Measurements from ENCODE around the gene APOBEC3B.
"Not testable (repeated sequence)": the region's sequence is repeated elsewhere in the genome, so short reads cannot be mapped to it uniquely, and the experiment has no call there.

Gene APOBEC3B

DNA sequence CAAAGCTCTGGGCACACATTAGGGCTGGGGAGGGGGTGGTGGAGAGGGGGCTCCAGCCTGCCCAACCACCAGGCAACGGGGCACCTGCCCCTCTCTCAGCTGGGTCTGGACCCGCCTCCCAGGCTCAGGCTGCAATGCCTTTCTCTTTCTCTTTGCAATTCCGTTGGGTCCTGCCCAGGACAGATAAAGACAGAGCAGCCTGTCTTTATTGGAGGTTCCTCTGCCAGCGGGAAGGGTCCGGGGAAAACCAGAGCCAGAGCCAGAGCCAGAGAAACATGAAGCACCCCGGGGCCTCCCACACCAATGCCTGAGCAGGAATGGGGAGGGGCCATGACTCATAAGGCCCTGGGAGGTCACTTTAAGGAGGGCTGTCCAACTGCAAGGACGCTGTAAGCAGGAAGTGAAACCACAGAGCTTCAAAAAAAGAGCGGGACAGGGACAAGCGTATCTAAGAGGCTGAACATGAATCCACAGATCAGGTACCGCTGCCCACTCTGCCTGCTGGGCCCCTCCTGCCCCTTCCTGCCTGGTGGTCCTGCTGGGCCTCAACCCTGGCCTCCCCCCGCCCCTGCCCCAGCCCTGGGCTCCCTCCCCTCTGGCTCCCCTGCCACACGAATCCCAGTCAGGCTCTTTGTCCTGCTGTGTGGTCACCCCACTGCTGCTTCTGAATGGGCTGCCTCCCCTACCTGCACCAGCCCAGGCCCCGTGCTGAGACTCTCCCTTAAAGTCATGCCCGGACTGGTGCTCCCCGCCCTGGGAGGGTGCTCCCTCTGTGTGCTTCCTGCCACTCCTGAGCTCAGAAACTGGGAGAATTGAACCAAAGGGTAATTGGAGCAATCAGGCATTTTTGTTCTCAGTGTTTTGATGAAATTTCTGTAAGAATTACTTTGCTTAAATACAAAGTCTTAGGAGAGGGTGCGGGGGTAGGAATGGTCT is at the start of gene APOBEC3B:
Gene APOBEC3B (plus strand): TSS at position 356 of the 936 bp plus-strand sequence. CDS start 107 bp downstream, at position 463.
- DNase-seq = peak; percentile 36 to 67

GRCh38 chr22:38935023-38935422 is 47.1 kb upstream of the APOBEC3B start:
- no peak for DNase-seq

GRCh38 chr22:38935616-38936015 is 46.5 kb upstream of the APOBEC3B start:
- no peak for DNase-seq

DNA sequence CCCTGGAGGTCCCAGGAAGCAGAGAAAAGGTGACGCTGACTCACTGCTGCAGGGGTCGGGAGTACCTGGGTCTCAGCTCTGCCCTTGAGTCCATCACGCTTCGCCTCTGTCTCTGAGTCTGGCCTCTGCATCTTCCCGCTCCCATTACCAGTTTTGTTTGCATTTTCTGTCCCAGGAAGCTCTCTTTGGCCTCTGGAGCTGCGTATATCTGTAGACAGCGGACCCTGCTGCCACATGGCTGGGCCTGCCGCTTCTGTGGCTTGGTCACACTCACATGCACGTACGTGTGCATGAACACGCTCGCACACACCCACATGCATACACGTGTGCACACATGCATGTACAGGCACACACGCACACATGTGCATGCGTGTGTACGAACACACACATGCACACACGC is 45.6 kb upstream of the APOBEC3B start:
- no peak for DNase-seq

GRCh38 chr22:38937036-38937435 is 45.1 kb upstream of the APOBEC3B start:
- DNase-seq = no peak

DNA sequence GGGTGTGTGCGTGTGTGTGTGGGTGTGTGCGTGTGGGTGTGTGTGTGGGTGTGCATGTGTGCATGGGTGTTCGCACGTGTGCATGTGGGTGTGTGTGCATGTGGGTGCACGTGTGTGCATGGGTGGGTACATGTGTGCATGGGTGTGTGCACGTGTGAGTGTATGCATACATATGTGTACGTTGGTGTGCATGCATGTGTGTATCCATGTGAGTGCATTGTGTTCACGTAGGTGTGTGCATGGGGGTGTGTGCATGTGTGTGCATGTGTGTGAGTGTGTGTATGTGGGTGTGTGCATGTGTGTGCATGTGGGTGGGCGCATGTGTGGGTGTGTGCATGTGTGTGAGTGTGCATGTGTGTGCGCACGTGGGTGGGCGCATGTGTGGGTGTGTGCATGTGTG is 44.6 kb upstream of the APOBEC3B start:
- DNase-seq = no peak

DNA sequence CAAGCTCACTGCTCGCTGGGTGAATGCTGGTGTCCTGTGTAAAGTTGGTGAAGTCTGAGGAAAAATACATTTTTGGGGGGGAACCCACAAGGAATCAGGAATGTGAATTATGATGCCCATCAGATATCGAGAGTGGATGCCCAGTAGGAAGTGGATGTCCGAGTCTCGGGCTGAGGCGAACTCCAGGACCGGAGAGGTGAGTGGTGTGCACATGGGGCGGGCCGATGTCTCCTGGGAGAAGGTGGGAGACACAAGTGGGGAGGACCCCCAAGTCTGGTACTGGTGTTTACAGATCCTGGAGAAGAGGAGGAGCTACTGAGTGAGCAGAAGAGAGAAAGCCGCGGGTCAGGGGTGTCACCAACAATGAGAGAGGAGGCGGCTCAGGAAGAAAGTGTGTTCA is 43.9 kb upstream of the APOBEC3B start:
- no peak for DNase-seq

- DNase-seq = no peak
These were observed 43.2 kb upstream of the APOBEC3B start for GRCh38 chr22:38938925-38939324.

- no peak for DNase-seq
These were observed 41.2 kb upstream of the APOBEC3B start for GRCh38 chr22:38940811-38941384.

GRCh38 chr22:38941488-38941987 is 40.6 kb upstream of the APOBEC3B start:
- peak; percentile 59 to 85 for DNase-seq

DNA sequence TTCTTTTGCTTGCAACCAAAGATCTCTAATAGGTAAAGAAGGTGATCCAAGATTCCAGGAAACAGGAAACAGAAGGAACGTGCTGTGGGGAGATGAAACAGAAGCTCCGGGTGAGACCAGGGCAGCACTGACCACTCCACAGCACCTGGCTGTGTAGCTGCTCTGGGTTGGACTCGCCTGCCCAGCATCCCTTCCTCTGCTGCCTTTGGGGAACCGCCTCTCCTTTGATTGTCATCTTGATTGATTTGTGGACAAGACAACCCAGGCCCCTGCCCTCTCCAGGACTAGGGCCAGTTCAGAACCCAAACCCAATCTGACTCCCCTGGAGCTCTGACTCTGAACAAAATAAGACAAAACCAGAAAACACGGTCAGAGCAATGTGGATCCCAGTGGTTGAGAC is 39.4 kb upstream of the APOBEC3B start:
- DNase-seq = no peak

DNA sequence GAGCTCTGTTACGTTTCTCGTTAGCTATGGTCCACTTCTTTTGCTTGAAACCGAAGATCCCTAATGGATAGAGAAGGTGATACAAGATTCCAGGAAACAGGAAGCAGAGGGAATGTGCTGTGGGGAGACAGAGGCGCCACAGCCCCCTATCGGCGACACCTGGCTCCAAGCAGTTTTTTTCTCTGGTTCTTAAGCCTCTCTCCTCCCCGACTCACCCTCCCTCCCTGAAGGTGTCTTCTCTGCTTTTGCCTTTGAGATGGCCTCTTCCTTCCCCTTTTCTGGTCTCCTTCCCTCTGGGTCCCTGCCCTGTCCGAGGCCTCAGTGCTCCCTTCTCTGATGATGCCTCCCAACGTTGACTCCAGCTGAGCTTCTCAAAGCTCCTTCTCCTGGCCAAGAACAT is 38.9 kb upstream of the APOBEC3B start:
- DNase-seq = no peak

DNA sequence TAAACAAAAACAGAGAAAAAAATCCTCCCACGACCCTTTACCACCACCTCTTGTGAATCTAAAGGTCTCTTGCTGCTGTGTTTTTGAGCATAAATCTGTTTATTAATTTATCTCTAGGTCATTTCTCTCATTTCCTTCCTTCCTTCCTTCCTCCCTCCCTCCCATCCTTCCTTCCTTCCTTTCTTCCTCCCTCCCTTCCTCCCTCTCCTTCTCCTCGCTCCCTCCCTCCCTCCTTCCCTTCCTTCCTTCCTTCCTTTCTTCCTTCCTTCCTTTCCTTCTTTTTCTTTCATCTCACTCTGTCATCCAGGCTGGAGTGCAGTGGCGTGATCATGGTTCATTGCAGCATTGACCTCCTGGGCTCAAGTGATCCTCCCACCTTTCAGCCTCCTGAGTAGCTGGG is 38.3 kb upstream of the APOBEC3B start:
- DNase-seq = no peak

GRCh38 chr22:38944653-38945052 is 37.5 kb upstream of the APOBEC3B start:
- no peak for DNase-seq

- not testable (repeated sequence) for DNase-seq
These were observed 36.3 kb upstream of the APOBEC3B start for GRCh38 chr22:38945706-38946338.

- DNase-seq = no peak
These were observed 35.4 kb upstream of the APOBEC3B start for GRCh38 chr22:38946771-38947170.

DNA sequence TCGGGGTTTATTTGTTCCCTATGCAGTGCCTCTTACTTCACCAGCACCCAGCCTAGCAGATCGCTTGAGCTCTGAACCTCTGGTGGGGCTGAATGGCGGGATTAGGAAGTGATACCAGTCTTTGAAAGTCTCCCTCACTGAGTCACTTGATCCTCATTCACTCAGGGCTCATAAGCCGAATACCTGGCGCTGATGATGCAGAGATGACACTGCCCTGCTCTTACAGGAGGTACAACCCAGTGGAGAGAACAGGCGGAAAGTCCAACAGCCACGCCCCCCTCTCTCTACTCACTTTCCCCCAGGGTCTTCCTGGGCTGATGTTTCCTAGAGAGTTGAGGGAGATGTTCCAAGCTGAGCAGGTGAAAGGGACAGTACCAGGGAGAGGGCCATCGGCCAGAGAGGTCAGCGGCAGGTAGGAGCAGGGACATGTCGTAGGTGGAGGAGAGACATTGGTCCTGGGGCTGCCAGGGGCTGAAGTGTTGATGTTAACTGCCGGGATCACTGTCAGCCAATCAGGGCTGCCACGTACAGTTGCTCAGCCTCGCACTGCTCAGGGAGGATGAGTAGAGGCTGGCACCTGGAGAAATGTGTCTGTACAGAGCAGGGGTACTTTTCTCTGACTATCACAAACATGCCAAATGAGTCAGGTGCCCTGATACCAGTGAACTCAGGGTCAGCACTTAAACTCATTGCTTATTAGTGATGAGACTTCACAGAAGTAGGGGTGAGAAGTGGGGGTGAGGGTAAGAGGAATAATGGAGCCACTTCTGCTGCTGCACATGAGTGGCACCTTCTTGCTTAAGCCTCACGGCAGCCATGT is 34.6 kb upstream of the APOBEC3B start:
- no peak for DNase-seq

DNA sequence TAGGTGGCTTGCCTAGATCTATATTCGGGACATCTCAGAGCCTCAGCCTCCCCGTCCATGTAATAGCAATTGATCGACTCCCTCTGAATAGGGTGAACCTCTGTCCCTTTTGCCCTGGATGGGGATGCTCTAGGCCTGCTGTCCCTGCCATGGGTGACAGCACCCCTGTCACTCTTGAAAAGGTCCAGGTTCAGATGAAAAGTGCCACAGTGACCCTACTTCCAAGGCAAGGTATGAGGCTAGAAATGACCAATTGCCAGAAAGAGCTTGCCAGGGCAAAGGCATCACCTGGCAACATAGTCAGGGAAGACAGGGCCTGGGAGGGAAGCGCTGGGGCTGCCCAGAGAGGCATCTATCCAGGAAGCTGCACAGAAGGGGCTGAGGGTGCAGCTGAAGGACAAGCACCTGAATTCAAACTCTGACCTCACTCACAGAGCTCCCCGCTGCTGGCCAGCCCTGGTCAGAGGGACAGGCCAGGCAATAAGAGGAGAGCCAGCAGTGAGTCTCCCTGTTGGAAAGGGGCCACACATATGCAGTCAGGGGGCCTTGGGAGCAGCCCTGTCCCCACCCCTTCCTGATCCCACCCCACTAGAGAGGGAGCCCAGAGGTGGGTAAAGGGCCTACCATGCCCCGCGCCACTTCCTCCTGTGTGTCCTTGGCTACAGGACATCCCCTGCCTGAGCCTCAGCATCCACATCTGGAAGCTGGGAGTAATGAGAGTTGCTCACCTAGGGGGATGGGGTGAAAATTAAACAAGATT is 33.8 kb upstream of the APOBEC3B start:
- no peak for DNase-seq

DNA sequence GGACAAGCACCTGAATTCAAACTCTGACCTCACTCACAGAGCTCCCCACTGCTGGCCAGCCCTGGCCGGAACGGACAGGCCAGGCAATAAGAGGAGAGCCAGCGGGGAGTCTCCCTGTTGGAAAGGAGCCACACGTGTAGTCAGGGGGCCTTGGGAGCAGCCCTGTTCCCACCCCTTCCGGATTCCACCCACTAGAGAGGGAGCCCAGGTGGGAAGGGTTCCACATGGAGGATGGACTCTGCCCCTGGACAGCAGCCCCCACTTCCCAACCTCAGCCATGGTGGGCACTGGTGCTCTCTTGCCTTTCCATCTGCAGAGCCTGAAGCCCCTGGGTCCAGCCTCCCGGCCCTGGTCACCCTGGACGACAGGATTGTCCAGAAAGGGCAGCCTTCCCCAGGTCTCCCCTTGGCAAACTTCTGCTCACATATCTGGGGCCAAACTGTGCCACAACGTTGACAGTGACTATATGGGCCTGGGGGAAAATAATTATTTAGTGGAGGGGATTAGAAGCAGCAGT is 32.2 kb upstream of the APOBEC3B start:
- no peak for DNase-seq

- no peak for DNase-seq
These were observed 31.4 kb upstream of the APOBEC3B start for GRCh38 chr22:38950527-38951295.

DNA sequence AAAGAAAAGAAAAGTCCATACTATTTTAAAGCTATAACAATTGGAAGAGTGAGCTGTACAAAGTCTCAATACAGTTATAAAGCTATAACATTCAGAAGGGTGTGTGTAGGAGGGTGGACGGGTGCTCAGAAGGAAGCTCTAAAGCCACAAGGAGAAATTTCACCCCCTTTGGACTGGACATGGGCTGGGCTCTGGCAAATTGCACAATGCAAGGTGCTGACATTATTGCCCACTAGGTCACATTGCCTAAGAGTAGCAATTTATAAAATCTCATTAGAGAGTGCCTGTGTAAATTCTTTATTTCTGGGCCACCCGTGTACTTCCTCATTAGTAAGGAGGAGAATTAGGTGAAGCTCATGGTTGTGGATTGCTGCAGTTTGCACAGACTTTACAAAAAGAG is 30.4 kb upstream of the APOBEC3B start:
- no peak for DNase-seq
